Measurements from ENCODE around the gene CRYGN. TPM values are rescaled to one million over a fixed set of nuclear protein-coding genes. Genes with fewer than 3 reads are reported as not detected.

Gene CRYGN
- total RNA-seq, 4 donors from 2014 or later, result not detected

DNA sequence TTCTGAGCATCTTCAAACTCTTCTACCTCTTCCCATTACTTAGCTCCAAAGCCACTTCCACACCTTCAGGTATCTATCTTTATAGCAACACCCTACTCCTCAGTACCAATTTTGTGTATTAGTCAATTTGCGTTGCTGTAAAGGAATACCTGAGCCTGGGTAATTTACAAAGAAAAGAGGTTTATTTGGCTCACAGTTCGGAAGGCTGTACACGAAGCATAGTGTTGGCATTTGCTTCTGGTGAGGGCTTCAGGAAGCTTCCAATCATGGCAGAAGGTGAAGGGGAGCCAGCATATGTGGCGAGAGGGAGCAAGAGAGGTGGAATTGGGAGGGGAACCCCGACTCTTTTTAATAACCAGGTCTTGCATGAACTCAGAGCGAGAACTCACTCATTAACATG, 17.6 kb upstream of the CRYGN start:
- DNase-seq (ENCODE audit: low spot score in 2 of 2), result no peak

DNA sequence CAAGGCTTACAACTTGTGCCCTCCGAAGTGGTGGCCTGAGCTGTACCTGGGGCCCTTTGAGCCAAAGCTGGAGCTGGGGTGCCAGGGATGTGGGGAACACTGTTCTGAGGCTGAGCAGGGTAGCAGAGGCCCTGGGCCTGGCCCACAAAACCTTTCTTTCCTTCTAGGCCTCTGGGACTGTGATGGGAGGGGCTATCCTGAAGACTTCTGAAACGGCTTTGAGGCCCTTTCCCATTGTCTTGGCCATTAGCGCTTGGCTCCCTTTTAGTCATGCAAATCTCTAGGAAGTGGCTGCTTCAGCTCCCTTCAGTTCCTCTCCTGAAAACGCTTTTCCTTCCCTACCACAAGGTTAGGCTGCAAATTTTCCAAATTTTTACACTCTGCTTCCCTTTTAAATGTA, 16.8 kb upstream of the CRYGN start:
- 77% methylated on average over 4 of the region's 4 CpGs for WGBS
- no peak for TF ChIP-seq POLR2AphosphoS5 (IDR thresholded peaks at IDR 0.05)
- no peak for TF ChIP-seq POLR2A (IDR thresholded peaks at IDR 0.05)
- no peak for TF ChIP-seq EP300 (IDR thresholded peaks at IDR 0.05)
- H3K27me3 ChIP-seq, result no peaks in the 10 kb centered on the region
- no peaks in the 10 kb centered on the region for H3K36me3 ChIP-seq
- no peaks in the 10 kb centered on the region for H3K9me3 ChIP-seq
- DNase-seq (ENCODE audit: low spot score in 2 of 2), result no peak
- peaks cover 27% of the 10 kb centered on the region for H3K4me1 ChIP-seq
- no peak overlapping the region for H3K4me3 ChIP-seq
- no peak overlapping the region for H3K27ac ChIP-seq

More for the DNA sequence above, 17.6 kb upstream of the CRYGN start:
- Histone ChIP-seq H3K9me3 (no peaks in the 10 kb centered on the region), H3K27me3 (no peaks in the 10 kb centered on the region), H3K4me1 (peaks cover 27% of the 10 kb centered on the region), H3K4me3 (no peak overlapping the region), H3K36me3 (no peaks in the 10 kb centered on the region), H3K27ac (no peak overlapping the region)
- TF ChIP-seq, protein P1, sequence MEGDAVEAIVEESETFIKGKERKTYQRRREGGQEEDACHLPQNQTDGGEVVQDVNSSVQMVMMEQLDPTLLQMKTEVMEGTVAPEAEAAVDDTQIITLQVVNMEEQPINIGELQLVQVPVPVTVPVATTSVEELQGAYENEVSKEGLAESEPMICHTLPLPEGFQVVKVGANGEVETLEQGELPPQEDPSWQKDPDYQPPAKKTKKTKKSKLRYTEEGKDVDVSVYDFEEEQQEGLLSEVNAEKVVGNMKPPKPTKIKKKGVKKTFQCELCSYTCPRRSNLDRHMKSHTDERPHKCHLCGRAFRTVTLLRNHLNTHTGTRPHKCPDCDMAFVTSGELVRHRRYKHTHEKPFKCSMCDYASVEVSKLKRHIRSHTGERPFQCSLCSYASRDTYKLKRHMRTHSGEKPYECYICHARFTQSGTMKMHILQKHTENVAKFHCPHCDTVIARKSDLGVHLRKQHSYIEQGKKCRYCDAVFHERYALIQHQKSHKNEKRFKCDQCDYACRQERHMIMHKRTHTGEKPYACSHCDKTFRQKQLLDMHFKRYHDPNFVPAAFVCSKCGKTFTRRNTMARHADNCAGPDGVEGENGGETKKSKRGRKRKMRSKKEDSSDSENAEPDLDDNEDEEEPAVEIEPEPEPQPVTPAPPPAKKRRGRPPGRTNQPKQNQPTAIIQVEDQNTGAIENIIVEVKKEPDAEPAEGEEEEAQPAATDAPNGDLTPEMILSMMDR (IDR thresholded peaks at IDR 0.05), result no peak
- TF ChIP-seq POLR2A (IDR thresholded peaks at IDR 0.05), result no peak
- TF ChIP-seq POLR2AphosphoS5 (IDR thresholded peaks at IDR 0.05), result no peak
- TF ChIP-seq EP300 (IDR thresholded peaks at IDR 0.05), result no peak
- 97% methylated on average over 6 of the region's 6 CpGs for WGBS

DNA sequence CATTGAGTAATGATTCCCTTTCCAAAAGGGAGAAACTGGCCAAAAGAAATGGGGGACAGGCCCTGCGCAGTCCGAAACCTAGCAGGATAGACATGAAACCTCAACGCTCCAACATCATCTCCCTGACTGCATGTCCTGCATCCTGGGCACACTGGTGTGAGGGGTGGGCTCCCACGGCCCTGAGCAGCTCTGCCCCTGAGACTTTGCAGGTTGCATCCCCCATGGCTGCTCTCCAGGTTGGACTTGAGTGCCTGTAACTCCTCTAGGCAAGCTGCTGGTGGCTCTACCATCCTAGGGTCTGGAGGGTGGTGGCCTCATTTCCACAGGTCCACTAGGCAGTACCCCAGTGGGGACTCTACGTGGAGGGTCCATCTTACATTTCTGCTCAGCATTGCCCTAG, 16.3 kb upstream of the CRYGN start:
- H3K27me3 ChIP-seq, result no peaks in the 10 kb centered on the region
- H3K27ac ChIP-seq, result no peak overlapping the region
- H3K9me3 ChIP-seq, result no peaks in the 10 kb centered on the region
- H3K4me1 ChIP-seq, result peaks cover 24% of the 10 kb centered on the region
- peak in 1 of 2 donors; percentile 57 for DNase-seq (ENCODE audit: low spot score in 2 of 2)
- no peaks in the 10 kb centered on the region for H3K36me3 ChIP-seq
- no peak overlapping the region for H3K4me3 ChIP-seq
- 100% methylated on average over 4 of the region's 5 CpGs for WGBS
- TF ChIP-seq POLR2A (IDR thresholded peaks at IDR 0.05) (no peak), EP300 (IDR thresholded peaks at IDR 0.05) (no peak), POLR2AphosphoS5 (IDR thresholded peaks at IDR 0.05) (no peak)
- TF ChIP-seq, protein P1 (IDR thresholded peaks at IDR 0.05), result no peak

DNA sequence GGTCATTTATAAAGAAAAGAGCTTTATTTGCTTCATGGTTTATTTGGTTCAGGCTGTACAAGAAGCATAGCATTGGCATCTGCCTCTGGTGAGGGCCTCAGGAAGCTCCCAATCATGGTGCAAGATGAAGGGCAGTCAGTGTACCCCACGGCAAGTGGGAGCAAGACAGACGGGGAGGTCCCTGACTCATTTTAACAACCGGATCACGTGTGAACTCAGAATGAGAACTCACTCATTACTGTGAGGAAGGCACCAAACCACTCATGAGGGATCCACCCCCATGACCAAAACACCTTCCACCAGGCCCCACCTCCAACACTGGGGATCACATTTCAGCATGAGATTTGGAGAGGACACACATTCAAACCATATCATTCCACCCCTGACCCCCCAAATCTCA, 15.7 kb upstream of the CRYGN start:
- 76% methylated on average over 4 of the region's 4 CpGs for WGBS

DNA sequence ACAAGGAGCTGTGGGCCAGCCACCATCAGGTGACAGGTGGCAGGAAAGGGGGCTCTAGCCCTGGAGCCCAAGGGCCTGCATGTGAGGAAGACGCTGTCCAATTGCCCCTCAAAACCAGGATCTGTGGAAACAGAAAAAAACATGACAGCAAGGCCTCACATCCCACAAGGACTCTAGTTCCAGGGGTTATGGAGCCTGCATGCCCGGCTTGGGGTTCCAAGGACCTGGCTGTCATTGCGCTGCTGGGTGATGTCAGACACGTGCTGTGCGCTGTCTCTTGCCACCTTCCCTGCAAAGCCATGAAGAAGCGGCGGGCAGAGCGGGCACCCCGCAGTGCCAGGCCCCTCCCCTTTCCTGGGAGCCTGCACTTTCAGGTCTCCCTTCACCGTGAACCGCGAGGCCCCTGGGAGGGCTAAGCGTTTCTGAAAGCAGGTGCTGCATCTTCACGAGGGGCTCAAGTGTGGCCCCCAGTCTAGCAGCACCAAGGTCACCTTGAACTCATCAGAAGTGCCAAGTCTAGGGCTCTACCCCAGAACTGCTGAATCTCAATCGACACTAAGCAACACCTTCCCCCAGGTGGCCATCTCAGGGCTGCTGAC, 15.1 kb upstream of the CRYGN start:
- Histone ChIP-seq H3K36me3 (no peaks in the 10 kb centered on the region), H3K4me1 (peaks cover 11% of the 10 kb centered on the region), H3K27me3 (no peaks in the 10 kb centered on the region), H3K9me3 (no peaks in the 10 kb centered on the region), H3K4me3 (no peak overlapping the region), H3K27ac (no peak overlapping the region)
- DNase-seq (ENCODE audit: low spot score in 2 of 2), result peak in 1 of 2 donors; percentile 55
- TF ChIP-seq EP300 (IDR thresholded peaks at IDR 0.05), result no peak
- 88% methylated on average over 13 of the region's 15 CpGs for WGBS

More for the DNA sequence above, 15.7 kb upstream of the CRYGN start:
- no peak for DNase-seq (ENCODE audit: low spot score in 2 of 2)
- no peaks in the 10 kb centered on the region for H3K27me3 ChIP-seq
- no peaks in the 10 kb centered on the region for H3K9me3 ChIP-seq
- H3K4me1 ChIP-seq, result peaks cover 18% of the 10 kb centered on the region
- TF ChIP-seq POLR2AphosphoS5 (IDR thresholded peaks at IDR 0.05) (no peak), POLR2A (IDR thresholded peaks at IDR 0.05) (no peak), EP300 (IDR thresholded peaks at IDR 0.05) (no peak)
- TF ChIP-seq, protein P1 (IDR thresholded peaks at IDR 0.05), result no peak
- H3K27ac ChIP-seq, result no peak overlapping the region
- H3K4me3 ChIP-seq, result no peak overlapping the region
- no peaks in the 10 kb centered on the region for H3K36me3 ChIP-seq

DNA sequence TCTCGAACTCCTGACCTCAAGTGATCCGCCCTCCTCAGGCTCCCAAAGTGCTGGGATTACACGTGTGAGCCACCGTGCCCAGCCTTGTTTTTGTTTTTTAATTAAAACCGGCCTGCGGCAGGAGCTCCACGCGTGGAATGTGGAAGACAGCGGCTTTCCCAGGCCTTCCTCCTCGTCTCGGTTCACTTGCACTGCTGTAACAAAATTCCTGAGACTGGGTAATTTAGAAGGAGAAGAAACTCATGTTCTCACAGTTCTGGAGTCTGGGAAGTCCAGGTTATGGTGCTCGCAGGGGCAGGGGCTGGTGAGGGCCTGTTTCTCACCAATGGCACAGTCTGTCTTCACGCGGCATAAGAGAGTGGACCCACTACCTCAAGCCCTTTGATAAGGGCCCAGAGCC, 14.4 kb upstream of the CRYGN start:
- no peak for TF ChIP-seq EP300 (IDR thresholded peaks at IDR 0.05)
- TF ChIP-seq, protein P1 (IDR thresholded peaks at IDR 0.05), result no peak
- TF ChIP-seq POLR2AphosphoS5 (IDR thresholded peaks at IDR 0.05), result no peak
- no peak for TF ChIP-seq POLR2A (IDR thresholded peaks at IDR 0.05)
- Histone ChIP-seq H3K36me3 (no peaks in the 10 kb centered on the region), H3K27ac (no peak overlapping the region), H3K9me3 (no peaks in the 10 kb centered on the region), H3K4me1 (peaks cover 4% of the 10 kb centered on the region), H3K27me3 (no peaks in the 10 kb centered on the region), H3K4me3 (no peak overlapping the region)
- peak in 1 of 2 donors; percentile 45 for DNase-seq (ENCODE audit: low spot score in 2 of 2)
- 84% methylated on average over 14 of the region's 14 CpGs for WGBS
